ENCODE results near the gene RFFL.

RFFL gene

DNA sequence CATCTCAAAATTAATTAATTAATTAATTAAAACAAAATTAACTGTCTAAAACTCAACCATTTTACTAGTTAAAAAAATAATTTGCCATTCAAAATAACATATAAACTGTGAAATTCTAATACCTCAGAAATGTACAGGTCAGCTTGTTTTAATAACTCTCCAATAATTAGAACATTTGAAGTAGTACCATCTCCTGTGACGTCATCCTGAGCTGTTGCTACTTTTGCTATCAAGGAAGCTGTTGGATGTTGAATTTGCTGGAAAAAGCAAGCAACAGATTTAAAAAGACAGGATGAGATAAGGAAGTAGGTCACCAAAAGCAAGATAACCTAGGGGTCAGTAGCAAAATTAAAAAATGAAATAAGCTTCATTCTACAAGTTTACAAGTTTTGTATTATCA, 105.1 kb downstream of the RFFL start:
- no peak for DNase-seq

All from DMS79 (cell line).